ENCODE measurements around the gene CDC42BPB.

The CDC42BPB gene

DNA sequence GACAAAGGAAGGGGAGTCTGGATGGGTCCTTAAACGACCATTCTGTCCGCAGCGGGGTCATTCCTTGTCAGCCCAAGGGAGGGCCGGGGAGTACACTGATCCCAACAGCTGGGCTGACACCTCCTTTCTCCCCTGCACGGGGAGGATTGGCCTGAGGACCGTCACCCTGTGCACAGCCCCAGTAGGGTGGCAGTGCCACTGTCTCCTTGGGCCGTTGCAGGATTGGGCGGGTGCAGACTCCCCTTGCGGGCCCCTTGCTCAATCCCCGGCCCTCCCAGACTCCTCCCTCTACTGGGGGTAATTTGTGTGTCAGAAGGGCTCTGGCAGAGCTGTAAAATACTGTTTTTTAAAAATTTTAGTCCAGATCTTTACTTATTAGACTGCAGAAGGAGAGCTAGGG lies 147.4 kb downstream of the CDC42BPB start:
- Histone ChIP-seq H3K27ac (ENCODE audit: low read depth, low read length) (no peak overlapping the region), H2AFZ (ENCODE audit: low read length, unreplicated experiment) (no peak overlapping the region), H3K36me3 (ENCODE audit: insufficient read depth, low read length) (peaks cover 11% of the 10 kb centered on the region; the same call in 1 of the 2 replicates), H3K27me3 (ENCODE audit: insufficient read depth, low read length) (no peaks in the 10 kb centered on the region), H3K4me3 (ENCODE audit: low read depth, low read length) (no peak overlapping the region), H3K4me1 (ENCODE audit: control insufficient read depth, insufficient read depth, low read length, unreplicated experiment) (no peaks in the 10 kb centered on the region), H3K79me2 (ENCODE audit: control insufficient read depth, insufficient read depth, low read length, unreplicated experiment) (no peaks in the 10 kb centered on the region)

DNA sequence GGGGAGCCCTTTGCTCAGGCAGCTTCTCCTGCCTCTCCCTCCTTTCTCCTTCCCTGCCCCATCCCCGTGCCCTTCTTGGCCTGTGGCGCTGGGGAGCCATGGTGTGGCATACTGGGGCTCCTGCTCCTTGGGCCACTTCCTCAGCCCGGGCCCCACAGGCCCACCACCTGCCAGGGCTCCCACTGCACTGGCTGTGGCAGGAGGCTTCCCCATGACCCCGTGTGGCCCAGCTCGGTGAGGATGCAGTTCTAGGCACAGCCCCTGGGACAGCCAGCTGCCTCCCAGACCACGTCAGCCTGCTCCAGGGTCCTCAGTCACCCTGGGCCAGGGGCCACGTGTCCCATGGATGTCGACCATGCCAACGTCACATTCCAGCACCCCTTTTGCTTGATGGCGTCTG lies 147.9 kb downstream of the CDC42BPB start:
- no peaks in the 10 kb centered on the region for H3K79me2 ChIP-seq (ENCODE audit: control insufficient read depth, insufficient read depth, low read length, unreplicated experiment)
- H3K27ac ChIP-seq (ENCODE audit: low read depth, low read length): no peak overlapping the region
- H3K4me1 ChIP-seq (ENCODE audit: control insufficient read depth, insufficient read depth, low read length, unreplicated experiment): no peaks in the 10 kb centered on the region
- H3K27me3 ChIP-seq (ENCODE audit: insufficient read depth, low read length): no peaks in the 10 kb centered on the region
- peaks cover 11% of the 10 kb centered on the region; the same call in 1 of the 2 replicates for H3K36me3 ChIP-seq (ENCODE audit: insufficient read depth, low read length)
- no peak overlapping the region for H3K4me3 ChIP-seq (ENCODE audit: low read depth, low read length)
- H2AFZ ChIP-seq (ENCODE audit: low read length, unreplicated experiment): no peak overlapping the region

DNA sequence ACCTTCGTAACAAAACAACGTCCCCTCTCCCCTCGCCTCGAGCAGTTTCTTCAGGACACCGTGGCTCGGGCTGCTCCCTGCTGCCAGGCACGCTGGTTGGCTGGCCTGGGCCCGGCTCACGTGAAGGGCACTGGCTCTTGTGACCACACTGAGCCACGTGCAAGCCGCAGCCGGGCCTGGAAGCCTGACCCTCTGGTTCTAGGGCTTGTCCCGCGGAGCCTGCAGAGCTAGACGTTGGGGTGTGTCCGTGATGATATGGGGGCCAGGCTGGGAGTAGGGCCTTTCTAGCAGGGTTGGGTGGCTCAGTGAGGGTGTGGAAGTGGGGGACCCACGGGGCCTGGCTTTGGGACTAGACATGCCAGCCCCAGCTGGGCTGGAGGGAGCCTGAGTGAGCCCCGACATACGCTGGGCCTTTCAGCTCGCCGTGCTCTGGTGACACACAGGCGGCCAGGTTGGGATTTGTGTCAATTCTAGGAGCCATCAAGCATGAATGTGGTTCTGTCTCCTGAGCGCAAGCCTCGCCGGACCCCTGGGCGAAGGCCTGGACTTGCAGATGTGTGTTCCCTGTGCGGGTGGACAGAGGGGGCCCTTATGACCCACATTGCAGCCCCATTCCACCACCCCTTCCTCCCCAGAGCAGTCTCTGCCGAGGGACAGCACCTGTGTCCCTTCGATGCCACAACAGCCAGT lies 148.4 kb downstream of the CDC42BPB start:
- Histone ChIP-seq H3K36me3 (ENCODE audit: insufficient read depth, low read length) (peaks cover 11% of the 10 kb centered on the region; the same call in 1 of the 2 replicates), H2AFZ (ENCODE audit: low read length, unreplicated experiment) (no peak overlapping the region), H3K27ac (ENCODE audit: low read depth, low read length) (no peak overlapping the region), H3K79me2 (ENCODE audit: control insufficient read depth, insufficient read depth, low read length, unreplicated experiment) (no peaks in the 10 kb centered on the region), H3K27me3 (ENCODE audit: insufficient read depth, low read length) (no peaks in the 10 kb centered on the region), H3K4me3 (ENCODE audit: low read depth, low read length) (no peak overlapping the region), H3K4me1 (ENCODE audit: control insufficient read depth, insufficient read depth, low read length, unreplicated experiment) (no peaks in the 10 kb centered on the region)

DNA sequence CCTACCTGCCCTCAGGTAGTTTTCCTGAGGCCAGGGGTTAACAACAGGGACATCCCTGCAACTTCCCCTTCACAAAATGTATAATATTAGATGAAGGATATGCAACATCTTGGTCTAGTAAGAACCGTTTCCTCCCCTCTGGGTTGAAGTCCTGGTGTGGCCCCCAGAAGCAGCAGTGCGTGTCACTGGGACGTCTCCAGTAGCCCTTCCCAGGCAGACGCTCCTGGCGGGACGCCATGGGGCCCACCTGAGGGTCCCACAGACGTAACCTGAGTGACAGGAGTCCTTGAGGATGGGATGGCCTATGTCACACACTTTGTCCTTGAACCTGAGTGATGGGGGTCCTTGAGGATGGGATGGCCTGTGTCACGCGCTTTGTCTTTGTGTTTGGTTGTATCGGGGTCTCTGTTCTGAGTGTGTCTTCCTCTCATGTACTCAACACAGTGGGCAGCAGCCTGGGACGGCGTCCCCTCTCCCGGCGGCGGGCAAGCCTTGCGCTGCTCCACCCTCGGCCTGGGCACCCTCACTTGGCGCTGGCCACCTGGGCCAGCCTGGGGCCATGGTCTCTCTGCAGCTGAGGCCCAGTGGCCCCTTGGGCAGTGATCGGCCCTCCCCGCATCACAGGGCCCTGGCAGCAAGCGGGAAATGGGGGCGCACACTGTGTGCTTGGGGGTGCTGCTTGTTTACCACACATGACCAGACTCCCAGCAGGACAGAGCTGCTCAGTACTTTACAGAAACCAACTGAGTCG lies 149.2 kb downstream of the CDC42BPB start:
- H3K27me3 ChIP-seq (ENCODE audit: insufficient read depth, low read length): no peaks in the 10 kb centered on the region
- no peak overlapping the region for H3K27ac ChIP-seq (ENCODE audit: low read depth, low read length)
- H3K36me3 ChIP-seq (ENCODE audit: insufficient read depth, low read length): peaks cover 11% of the 10 kb centered on the region; the same call in 1 of the 2 replicates
- H3K4me3 ChIP-seq (ENCODE audit: low read depth, low read length): no peak overlapping the region
- H2AFZ ChIP-seq (ENCODE audit: low read length, unreplicated experiment): no peak overlapping the region
- no peaks in the 10 kb centered on the region for H3K4me1 ChIP-seq (ENCODE audit: control insufficient read depth, insufficient read depth, low read length, unreplicated experiment)
- no peaks in the 10 kb centered on the region for H3K79me2 ChIP-seq (ENCODE audit: control insufficient read depth, insufficient read depth, low read length, unreplicated experiment)

DNA sequence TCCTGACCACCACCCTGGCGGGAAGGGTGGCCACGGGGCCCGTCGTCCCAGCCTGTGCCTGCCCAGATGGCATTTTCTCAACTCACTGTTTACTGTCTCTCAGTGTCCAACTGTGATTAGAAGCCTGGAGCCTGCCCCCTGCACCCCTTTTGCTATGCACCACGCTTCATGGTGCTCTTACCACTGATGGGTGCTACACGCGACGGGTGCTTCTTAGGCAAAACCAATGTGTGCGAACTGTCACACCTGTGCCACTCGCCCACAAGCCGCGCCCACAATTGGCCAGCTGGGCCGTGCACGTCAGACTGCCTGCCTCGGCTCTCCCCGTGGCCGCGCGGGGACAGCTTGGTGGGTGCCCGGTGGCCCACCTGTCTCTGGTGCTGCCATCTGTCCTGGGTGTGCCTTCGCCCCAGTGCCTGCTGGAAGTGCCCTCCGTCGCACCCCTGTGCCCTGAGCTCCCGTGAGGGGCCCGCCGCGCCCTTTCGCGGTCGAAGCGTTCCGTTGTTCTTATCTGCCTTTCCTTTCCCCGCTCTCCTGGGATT lies 150.0 kb downstream of the CDC42BPB start:
- H3K27ac ChIP-seq (ENCODE audit: low read depth, low read length): no peak overlapping the region
- no peaks in the 10 kb centered on the region for H3K27me3 ChIP-seq (ENCODE audit: insufficient read depth, low read length)
- H3K36me3 ChIP-seq (ENCODE audit: insufficient read depth, low read length): peaks cover 11% of the 10 kb centered on the region; the same call in 1 of the 2 replicates
- H2AFZ ChIP-seq (ENCODE audit: low read length, unreplicated experiment): no peak overlapping the region
- no peaks in the 10 kb centered on the region for H3K4me1 ChIP-seq (ENCODE audit: control insufficient read depth, insufficient read depth, low read length, unreplicated experiment)
- no peaks in the 10 kb centered on the region for H3K79me2 ChIP-seq (ENCODE audit: control insufficient read depth, insufficient read depth, low read length, unreplicated experiment)
- H3K4me3 ChIP-seq (ENCODE audit: low read depth, low read length): no peak overlapping the region

DNA sequence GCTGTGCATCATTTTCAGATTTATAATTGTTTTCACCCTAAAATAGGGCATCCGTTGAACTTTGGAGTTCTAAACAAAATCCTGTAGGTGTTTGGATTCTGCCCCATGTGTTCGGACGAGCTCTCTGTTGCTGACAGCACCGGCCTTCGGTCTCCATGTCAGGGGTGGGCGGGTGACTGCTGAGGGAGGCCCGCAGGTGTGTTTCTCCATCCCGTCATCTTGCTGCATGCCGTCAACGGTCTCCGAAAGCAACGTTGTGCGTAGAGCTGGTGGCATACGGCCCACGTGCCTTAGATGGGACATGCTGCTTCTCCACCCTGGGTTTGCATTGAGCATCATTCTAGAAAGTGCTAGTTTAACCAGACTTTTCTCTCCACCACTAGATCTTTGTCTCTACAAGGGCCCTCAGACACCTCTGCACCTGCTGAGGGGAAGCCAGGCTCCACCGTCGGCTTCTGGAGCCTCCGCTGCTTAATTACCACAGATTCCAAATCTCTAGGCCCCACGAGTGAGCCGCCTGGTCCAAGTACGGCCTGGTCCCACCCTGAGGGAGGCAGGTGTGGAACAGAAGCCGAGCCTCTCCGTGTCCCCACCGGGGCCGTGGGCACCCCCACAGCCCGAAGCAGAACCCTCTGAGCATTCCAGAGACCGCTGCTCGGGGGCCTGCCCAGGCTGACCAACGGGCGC lies 150.6 kb downstream of the CDC42BPB start:
- no peak overlapping the region for H2AFZ ChIP-seq (ENCODE audit: low read length, unreplicated experiment)
- H3K27ac ChIP-seq (ENCODE audit: low read depth, low read length): no peak overlapping the region
- no peaks in the 10 kb centered on the region for H3K27me3 ChIP-seq (ENCODE audit: insufficient read depth, low read length)
- no peaks in the 10 kb centered on the region for H3K4me1 ChIP-seq (ENCODE audit: control insufficient read depth, insufficient read depth, low read length, unreplicated experiment)
- no peak overlapping the region for H3K4me3 ChIP-seq (ENCODE audit: low read depth, low read length)
- no peaks in the 10 kb centered on the region for H3K79me2 ChIP-seq (ENCODE audit: control insufficient read depth, insufficient read depth, low read length, unreplicated experiment)
- H3K36me3 ChIP-seq (ENCODE audit: insufficient read depth, low read length): peaks cover 11% of the 10 kb centered on the region; the same call in 1 of the 2 replicates

DNA sequence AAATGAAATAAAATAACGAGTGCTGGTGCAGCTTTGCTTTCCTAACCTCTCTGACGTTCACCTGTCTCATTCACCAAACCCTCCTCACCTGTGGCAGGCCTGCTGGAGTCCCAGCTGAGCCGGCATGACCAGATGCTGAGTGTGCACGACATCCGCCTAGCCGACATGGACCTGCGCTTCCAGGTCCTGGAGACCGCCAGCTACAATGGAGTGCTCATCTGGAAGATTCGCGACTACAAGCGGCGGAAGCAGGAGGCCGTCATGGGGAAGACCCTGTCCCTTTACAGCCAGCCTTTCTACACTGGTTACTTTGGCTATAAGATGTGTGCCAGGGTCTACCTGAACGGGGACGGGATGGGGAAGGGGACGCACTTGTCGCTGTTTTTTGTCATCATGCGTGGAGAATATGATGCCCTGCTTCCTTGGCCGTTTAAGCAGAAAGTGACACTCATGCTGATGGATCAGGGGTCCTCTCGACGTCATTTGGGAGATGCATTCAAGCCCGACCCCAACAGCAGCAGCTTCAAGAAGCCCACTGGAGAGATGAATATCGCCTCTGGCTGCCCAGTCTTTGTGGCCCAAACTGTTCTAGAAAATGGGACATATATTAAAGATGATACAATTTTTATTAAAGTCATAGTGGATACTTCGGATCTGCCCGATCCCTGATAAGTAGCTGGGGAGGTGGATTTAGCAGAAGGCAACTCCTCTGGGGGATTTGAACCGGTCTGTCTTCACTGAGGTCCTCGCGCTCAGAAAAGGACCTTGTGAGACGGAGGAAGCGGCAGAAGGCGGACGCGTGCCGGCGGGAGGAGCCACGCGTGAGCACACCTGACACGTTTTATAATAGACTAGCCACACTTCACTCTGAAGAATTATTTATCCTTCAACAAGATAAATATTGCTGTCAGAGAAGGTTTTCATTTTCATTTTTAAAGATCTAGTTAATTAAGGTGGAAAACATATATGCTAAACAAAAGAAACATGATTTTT lies 151.9 kb downstream of the CDC42BPB start:
- Histone ChIP-seq H2AFZ (ENCODE audit: low read length, unreplicated experiment) (no peak overlapping the region), H3K4me1 (ENCODE audit: control insufficient read depth, insufficient read depth, low read length, unreplicated experiment) (no peaks in the 10 kb centered on the region), H3K36me3 (ENCODE audit: insufficient read depth, low read length) (peaks cover 11% of the 10 kb centered on the region; the same call in 1 of the 2 replicates), H3K27me3 (ENCODE audit: insufficient read depth, low read length) (no peaks in the 10 kb centered on the region), H3K79me2 (ENCODE audit: control insufficient read depth, insufficient read depth, low read length, unreplicated experiment) (no peaks in the 10 kb centered on the region), H3K4me3 (ENCODE audit: low read depth, low read length) (no peak overlapping the region), H3K27ac (ENCODE audit: low read depth, low read length) (no peak overlapping the region)

DNA sequence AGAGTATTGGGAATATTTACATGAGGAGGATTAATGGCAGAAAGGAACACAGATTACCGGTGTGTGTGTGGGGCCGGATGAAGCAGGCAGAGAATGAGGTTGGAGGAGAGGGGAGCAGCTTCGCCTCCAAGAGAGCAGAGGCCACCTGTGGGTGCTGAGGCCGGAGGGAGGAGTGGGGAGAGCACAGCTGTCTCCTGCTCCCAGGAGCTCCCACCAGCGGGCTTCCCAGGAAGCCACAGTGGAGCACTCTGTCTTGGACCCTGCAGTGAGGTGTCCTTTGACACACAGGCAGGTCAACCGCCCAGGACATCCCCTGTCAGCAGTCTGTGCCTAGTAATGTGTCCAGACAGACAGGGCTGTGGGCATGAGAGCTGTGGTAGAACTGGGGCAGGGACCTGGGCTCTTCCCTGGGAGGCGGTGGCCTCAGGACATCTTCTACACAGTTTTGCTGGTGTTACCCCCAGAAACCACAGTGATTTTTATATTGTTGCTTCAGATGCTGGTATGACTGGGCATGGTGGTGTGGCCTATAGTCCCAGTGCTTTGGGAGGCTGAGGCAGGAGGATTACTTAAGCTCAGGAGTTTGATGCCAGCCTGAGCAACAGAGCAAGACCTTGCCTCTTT lies 153.3 kb downstream of the CDC42BPB start:
- H2AFZ ChIP-seq (ENCODE audit: low read length, unreplicated experiment): no peak overlapping the region
- no peaks in the 10 kb centered on the region for H3K79me2 ChIP-seq (ENCODE audit: control insufficient read depth, insufficient read depth, low read length, unreplicated experiment)
- no peaks in the 10 kb centered on the region for H3K4me1 ChIP-seq (ENCODE audit: control insufficient read depth, insufficient read depth, low read length, unreplicated experiment)
- H3K27ac ChIP-seq (ENCODE audit: low read depth, low read length): no peak overlapping the region
- H3K27me3 ChIP-seq (ENCODE audit: insufficient read depth, low read length): no peaks in the 10 kb centered on the region
- no peak overlapping the region for H3K4me3 ChIP-seq (ENCODE audit: low read depth, low read length)
- peaks cover 11% of the 10 kb centered on the region; the same call in 1 of the 2 replicates for H3K36me3 ChIP-seq (ENCODE audit: insufficient read depth, low read length)

DNA sequence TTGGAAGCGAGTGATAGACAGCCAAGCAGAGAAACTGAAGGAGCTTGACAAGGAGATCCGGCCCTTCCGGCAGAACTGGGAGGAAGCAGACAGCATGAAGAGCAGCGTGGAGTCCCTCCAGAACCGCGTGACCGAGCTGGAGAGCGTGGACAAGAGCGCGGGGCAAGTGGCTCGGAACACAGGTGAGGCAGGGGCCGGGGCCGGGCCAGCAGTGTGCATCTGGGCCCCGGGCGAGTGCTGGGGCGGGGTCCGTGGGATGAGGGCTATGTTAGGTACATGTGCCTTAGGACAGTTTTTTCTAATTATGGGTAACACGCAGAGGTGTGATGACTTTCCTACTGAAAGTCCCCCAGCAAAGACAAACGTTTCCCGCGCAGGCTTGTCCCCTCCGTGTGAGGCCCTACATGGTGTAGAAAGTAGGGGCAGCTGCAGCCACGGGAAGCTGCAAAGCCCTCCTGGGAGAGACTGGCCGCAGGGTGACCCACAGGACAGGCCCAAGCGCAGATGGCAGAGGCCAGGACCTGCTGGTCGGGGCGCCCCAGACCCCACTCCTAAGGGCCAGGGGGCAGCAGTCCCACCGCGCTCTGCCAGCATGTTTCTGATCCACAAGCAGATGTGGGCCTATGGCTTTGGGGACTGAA lies 154.0 kb downstream of the CDC42BPB start:
- no peaks in the 10 kb centered on the region for H3K4me1 ChIP-seq (ENCODE audit: control insufficient read depth, insufficient read depth, low read length, unreplicated experiment)
- H3K27ac ChIP-seq (ENCODE audit: low read depth, low read length): no peak overlapping the region
- H2AFZ ChIP-seq (ENCODE audit: low read length, unreplicated experiment): no peak overlapping the region
- peaks cover 11% of the 10 kb centered on the region; the same call in 1 of the 2 replicates for H3K36me3 ChIP-seq (ENCODE audit: insufficient read depth, low read length)
- H3K4me3 ChIP-seq (ENCODE audit: low read depth, low read length): no peak overlapping the region
- H3K79me2 ChIP-seq (ENCODE audit: control insufficient read depth, insufficient read depth, low read length, unreplicated experiment): no peaks in the 10 kb centered on the region
- no peaks in the 10 kb centered on the region for H3K27me3 ChIP-seq (ENCODE audit: insufficient read depth, low read length)
